Stimulated activated CD4-positive, alpha-beta T cell treated with anti-CD3 and anti-CD28 coated beads, TNF-alpha, amount 100 ng/mL, for 1 hour (primary cell): ENCODE measurements around the gene SOWAHD.
"Not testable (repeated sequence)": the region's sequence is repeated elsewhere in the genome, so short reads cannot be mapped to it uniquely, and the experiment has no call there.

Experiments
- DNase-seq, 3 donors: peaks; one replicate each; pipeline ENCODE4 v3.0.0-alpha.2; 2020; ENCODE audit warnings: low read depth in 3 of 3, low spot score in 1 of 3

SOWAHD gene

GRCh38 chrX:119757646-119757978 lies 776 bp upstream of the SOWAHD start:
- DNase-seq: no peak

- no peak for DNase-seq
Observed at GRCh38 chrX:119758731-119759247, 401 bp downstream of the SOWAHD start.

- DNase-seq: no peak
Observed at GRCh38 chrX:119759248-119759766, 919 bp downstream of the SOWAHD start.

- DNase-seq: no peak
Observed at GRCh38 chrX:119760026-119760877, 1.9 kb downstream of the SOWAHD start.

DNA sequence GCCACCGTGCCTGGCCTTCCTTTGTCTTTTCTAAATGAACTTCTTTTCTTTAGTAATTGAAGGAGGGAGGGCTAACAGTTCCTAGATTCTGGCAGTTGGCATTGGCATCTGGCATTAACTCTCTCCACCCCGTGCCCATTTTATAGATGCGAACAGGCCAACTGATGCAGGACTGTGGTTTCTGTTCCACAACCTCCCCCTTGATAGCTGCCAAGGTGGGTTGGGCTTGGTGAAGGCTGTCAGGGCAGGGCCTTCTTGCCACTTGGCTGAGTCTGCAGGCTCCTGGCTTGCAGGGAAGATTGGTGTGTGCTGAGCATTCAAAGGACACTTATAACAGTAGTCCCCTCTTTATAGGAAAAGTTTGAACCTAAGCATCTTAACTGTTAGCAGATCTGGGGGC lies 4.3 kb downstream of the SOWAHD start:
- no peak for DNase-seq

DNA sequence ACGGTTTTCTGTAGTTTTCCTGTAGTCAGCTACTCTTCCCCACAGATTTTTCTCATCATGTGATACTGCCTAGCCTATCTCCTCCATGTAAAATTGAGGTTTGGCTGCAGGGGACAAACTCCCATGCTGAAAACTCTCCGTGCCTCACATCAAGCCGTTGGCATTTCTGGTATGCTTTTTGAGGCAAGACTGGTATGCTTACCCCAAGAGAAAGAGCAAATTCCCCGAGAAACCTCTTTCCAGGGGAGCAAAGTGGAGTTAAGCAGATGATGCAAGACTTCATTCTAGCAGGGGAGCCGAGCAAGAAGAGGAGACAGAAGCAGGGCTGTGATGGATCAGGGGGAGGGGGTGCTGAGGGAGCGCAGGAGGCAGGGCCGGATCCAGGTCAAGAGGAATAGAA lies 4.8 kb downstream of the SOWAHD start:
- no peak for DNase-seq

- no peak for DNase-seq
Observed at GRCh38 chrX:119763836-119764387, 5.5 kb downstream of the SOWAHD start.

- not testable (repeated sequence) for DNase-seq
Observed at GRCh38 chrX:119768436-119768835, 10.0 kb downstream of the SOWAHD start.

- DNase-seq: not testable (repeated sequence)
Observed at GRCh38 chrX:119769388-119769787, 11.0 kb downstream of the SOWAHD start.

DNA sequence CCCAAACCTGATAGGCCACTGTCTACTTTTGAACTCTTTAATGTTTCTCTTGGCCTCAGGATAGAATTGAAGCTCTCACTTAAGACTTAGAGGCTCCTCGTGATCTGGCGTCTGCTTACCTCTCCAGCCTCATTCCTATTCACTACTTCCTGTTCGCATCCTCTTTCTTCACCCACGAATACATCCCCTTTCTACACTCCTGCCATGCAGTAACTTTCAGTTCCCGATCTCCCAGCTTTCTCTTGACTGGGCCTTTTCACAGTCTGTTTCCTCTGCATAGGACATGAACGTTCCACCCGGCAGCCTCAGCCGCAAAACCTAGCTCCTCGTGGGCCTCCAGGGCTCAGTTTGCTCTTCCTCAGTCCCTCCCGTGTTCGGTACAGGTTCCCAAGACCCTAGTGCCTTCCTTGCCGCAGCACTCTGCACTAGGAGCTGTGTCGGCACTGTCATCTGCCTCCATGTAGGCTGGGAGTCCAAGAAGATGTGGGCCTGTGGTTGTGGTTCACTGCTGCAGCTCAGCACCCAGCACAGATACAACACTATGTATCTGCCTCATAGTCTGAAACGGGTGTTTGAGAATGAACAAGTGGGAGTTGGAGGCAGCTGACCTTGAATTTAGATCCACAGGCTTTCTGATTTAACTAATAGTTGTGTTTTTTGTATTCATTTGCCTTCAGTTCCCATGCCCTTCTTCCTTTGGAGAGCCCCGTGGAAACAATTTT lies 17.3 kb downstream of the SOWAHD start:
- DNase-seq: no peak

GRCh38 chrX:119778829-119779228 lies 20.4 kb downstream of the SOWAHD start:
- DNase-seq: no peak

DNA sequence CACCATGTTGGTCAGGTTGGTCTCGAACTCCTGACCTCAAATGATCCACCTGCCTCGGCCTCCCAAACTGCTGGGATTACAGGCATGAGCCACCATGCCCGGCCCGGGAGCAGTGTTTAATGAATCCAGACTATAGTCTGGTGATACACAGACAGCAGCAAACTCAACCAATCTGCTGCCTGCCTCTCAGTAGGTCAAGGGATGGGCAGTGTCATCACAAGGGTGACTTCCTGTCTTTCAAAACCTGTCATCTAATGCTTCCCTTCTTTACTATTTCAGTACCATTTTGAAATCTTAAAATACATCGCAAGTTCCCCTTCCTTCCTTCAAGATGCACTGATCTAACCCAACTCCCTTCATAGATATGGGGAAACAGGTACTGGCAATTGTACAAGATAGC lies 24.6 kb downstream of the SOWAHD start:
- no peak for DNase-seq

DNA sequence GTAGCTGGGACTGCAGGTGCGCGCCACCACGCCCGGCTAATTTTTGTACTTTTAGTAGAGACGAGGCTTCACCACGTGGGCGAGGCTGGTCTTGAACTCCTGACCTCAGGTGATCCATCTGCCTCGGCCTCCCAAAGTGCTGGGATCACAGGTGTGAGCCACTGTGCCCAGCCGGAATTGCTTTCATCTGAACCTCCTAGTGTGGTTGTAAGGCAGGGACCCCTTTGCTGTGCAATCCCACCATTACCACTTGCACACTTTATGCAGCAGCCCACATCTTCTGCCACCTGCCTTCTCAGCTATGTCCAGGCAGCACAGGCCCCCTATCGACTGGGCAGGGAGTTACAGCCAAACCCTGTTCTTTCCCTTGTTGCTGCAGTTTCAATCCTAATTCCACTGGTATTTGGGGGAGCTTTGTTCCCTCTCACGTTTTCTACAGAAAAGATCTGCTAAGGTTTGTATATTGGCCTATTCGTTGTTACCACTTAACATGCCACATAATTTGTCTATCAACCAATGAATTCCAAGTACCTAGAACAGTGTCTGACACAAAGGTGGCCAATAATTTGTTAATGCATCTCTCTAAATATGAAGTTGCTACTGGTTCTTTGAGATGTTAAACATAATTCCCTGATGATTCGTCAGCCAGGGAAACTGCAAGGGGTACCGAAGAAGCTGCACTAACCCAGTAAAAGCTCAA lies 26.5 kb downstream of the SOWAHD start:
- DNase-seq: peak in 1 of 3 donors; percentile 17

DNA sequence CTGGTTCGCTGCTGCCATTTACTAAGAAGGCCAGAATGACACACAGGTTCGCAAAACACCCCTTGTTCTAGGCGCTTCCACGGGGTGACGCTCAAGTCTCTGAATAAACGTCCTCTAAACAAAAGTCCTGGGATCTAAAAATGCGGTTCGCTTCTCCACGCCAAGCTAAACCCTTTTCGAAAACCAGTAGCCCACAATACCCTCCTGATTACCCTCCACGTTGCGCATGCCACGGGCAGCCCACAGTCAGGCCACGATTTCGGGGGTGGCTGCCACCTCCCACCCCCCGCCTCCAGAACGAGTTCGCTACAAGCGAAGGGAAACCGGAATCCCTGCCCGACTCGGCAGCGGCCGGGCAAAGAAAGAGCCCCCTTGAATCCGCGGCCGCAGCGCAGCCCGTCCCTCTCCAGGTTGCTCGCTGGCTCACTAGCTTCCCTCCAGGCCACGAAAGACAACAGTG lies 32.6 kb downstream of the SOWAHD start:
- DNase-seq: peak in 1 of 3 donors; percentile 23

- peak; percentile 38 to 54 (median 45) for DNase-seq
Observed at GRCh38 chrX:119791437-119792231, 33.2 kb downstream of the SOWAHD start, which contains the start of gene RPL39. RPL39 (minus strand) TSS chrX:119791630; CDS start chrX:119791576, 54 bp downstream.

DNA sequence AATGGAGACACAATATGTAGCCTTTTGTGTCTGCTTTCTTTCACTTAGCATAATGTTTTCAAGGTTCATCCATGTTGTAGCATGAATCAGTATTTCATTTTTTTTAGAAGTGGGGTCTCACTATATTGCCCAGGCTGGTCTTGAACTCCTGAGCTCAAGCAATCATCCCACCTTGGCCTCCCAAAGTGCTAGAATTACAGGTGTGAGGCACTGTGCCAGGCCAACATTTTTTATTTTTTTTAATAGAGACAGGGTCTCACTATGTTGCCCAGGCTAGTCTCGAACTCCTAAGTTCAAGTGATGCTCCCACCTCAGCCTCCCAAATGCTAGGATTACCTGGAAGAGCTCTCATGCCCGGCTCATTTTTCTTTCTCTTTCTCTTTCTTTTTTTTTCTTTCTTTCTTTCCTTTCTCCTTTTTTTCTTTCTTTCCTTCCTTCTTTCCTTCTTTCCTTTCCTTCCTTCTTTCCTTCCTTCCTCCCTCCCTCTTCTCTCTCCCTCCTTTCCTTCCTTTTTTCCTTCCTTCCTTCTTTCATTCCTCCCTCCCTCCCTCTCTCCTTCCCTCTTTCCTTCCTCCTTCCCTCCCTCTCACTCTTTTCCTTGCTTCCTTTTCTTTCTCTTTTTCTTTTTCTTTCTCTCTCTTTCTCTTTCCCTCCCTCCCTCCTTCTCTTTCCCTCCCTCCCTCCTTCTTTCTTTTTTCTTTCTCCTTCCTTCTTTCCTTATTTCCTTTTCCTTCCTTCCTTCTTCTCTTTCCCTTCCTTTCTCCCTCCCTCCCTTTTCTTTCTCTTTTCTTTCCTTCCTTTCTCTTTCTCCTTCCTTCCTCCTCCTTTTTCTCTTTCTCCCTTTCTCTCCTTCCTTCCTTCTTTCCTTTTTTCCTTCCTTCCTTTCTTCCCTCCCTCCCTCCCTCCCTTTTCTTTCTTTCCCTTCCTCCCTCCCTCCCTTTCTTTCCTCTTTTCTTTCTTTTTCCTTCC lies 43.1 kb downstream of the SOWAHD start:
- DNase-seq: no peak

DNA sequence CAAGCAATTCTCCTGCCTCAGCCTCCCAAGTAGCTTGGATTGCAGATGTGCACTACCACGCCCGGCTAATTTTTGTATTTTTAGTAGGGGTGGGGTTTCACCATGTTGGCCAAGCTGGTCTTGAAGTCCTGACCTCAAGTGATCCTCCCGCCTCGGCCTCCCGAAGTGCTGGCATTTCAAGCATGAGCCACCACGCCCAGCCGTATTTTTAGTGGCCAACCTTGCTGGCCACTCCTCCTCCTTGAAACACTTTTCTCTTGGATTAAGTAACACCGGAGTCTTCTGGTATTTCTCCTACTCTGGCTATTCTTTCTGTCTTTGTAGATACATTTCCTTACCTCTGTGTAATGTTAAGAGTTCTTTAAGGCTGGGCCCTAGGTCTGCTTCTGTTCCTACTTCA lies 44.2 kb downstream of the SOWAHD start:
- DNase-seq: no peak

DNA sequence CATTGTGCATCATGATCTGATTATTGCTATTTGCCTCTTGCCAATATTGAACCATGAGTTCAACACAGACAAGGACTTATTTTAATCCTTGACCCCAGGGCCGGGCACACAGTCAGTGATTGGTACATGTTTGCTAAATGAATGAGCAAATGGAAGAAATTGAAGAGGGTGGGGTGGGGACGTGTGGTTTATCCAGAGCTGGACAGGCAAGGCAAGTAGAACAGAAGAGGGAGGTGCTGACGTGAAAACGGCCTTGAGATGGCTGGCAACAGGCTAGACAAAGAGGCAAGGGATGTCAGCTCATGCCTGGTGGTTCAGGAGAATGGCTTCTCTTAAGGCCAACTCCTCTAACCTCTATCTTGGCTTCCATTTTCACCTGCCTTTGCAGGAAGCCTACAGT lies 50.1 kb downstream of the SOWAHD start:
- not testable (repeated sequence) for DNase-seq

- DNase-seq: no peak
Observed at GRCh38 chrX:119809185-119809666, 50.8 kb downstream of the SOWAHD start.
